NCI-H146 (cell line): ENCODE measurements around the gene PDZK1IP1.
"Not testable (repeated sequence)": the region's sequence is repeated elsewhere in the genome, so short reads cannot be mapped to it uniquely, and the experiment has no call there.

ENCODE experiments used
- DNase-seq: peaks from one replicate; lab custom pipeline; 2025; lab: John Stamatoyannopoulos, UW

PDZK1IP1 gene

GRCh38 chr1:47181095-47181954, 8.5 kb downstream of the PDZK1IP1 start:
- DNase-seq: no peak

GRCh38 chr1:47180603-47181094, 9.2 kb downstream of the PDZK1IP1 start:
- DNase-seq: no peak

DNA sequence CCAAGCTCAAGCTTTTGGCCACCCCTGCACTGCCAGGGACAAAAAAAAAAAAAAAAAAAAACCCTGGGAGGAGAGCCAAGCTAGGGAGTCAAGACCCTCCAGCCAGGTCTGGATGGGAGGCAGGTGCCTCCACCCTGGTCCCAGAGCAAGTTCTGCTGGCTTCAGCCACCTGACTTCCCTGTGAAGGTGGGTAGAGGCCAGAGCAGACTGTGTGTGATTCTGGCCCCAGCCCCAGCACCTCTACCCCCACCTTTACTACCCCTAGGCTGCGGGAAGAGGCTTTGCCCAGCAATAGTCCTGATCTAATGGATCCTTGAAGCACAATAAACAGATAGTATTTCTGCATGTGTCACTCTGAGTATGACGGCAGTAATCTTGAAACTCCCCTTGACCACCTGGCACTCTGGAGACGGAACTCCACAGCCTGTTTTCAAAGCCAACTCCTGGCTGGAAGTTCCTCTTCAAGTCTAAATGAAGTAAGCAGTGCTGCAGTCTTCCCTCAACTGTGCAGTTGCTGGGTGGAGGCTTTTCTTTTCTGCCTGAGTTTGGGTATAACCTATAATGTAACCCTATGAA, 9.8 kb downstream of the PDZK1IP1 start:
- DNase-seq: no peak

GRCh38 chr1:47179017-47179987, 10.5 kb downstream of the PDZK1IP1 start:
- DNase-seq: peak; percentile 53

- DNase-seq: no peak
Observed at GRCh38 chr1:47178654-47179016, 11.2 kb downstream of the PDZK1IP1 start.

DNA sequence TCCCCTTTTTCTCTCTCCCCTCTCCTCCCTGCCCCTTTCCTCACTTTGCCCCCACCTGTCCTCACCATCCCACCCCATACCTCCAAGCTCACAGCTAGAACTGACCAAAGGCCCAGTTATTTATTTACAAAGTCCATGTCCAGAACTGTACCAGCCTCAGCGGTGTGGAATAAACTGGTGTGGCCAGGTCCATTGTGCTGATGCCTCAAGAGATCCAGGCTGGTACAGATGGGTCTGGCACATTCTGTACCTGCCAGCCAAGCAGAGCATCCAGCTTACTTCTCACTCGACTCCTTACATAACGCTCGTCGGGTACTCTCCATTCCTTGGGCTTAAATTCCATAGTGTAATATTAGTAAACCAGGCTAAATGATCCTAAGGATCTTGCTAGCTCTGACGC, 11.8 kb downstream of the PDZK1IP1 start:
- no peak for DNase-seq

DNA sequence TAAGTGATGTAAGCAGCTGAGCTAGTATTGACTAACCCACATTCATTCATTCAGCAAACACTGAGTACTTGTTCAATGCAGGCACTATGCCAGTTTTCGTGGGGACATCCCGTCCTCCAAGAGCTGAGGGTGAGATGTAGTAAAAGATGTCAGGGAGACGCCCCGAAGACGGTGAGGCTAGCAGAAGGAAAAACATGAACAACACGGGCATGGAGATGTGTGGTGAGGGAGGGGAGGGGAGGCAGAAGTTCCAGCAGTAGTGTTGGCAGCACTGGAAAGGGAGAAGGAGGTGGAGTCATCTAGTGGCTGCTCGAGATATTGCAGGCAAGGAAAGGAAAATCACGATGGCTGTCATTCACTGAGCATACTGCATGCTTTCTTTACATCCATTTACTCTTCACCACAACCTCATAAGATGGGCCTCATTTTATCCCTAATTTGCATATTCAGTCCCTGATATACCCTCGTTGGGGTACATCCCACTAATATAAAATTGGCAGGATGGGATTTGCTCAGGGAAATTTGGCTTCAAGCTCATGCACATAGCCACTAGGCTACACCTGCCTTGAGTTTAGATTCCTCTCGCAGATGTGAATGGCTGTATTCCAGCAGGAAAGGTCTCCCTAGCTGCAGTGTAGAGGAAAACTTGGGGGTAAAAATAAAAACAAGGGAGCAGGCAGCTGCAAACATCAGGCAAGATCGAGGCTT, 14.5 kb downstream of the PDZK1IP1 start:
- DNase-seq: peak; percentile 4

- no peak for DNase-seq
Observed at GRCh38 chr1:47174656-47175020, 15.2 kb downstream of the PDZK1IP1 start.

DNA sequence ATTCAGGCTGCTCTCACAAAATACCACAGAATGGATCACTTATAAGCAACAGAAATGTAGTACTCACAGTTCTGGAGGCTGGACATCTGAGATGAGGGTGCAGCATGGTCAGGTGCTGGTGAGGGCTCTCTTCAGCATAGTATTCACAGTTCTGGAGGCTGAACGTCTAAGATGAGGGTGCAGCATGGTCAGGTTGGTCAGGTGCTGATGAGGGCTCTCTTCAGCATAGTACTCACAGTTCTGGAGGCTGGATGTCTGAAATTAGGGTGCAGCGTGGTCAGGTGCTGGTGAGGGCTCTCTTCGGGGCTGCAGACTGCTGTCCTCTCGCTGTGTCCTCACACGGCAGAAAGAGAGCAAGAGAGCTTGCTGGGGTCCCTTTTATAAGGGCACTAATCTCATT, 17.1 kb downstream of the PDZK1IP1 start:
- DNase-seq: no peak

DNA sequence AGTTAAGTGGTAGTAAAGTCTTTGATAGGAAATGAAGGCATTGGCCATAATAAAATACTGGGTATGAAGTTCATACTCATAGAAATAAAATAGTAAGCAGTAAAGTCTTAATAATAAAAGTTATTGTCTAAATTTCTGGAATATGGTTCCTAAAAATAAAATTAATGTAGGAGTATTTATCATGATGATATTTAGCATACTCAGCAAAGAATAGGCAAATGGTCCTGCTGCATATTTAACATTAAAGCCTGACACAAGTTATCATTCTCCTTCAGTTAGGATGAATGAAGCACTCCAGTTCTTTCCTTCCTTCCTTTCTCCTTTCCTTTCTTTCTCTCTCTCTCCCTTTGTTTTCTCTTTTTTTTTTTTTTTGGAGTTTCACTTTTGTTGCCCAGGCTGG, 25.3 kb downstream of the PDZK1IP1 start:
- DNase-seq: no peak

DNA sequence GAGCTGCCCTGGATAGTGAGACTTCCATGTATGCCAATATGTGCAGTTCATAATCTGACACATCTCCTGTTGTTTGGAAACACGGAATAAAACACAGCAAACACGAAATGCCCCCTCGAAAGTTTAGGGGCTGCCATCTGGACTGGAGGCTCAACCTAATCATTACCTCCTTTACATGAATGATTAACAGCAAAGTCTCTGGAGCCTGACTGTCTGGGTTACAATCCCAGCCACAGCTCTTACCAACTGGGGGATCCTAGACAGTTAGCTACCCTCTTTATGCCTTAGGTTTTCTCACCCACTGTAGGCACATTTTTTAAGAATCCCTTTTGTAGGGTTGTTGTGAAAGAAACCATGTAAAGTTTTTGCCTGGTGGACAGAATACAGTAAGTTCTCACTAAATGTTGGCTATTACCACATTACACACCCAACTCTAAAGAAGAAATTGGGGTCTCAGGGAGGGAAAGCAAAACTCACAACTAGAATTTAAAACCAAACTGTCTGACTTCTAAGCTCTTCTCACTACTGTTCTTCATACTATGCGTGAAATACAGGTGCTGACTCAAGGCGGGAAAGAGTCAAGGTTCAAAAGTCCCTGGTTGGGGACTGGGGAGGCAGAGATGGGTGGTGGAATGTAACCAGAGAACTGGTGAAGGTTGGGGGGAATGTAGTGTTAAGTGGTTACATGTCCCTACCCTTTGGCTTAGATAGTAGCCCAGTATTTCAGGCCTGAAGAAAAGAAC, 28.4 kb downstream of the PDZK1IP1 start:
- DNase-seq: no peak

DNA sequence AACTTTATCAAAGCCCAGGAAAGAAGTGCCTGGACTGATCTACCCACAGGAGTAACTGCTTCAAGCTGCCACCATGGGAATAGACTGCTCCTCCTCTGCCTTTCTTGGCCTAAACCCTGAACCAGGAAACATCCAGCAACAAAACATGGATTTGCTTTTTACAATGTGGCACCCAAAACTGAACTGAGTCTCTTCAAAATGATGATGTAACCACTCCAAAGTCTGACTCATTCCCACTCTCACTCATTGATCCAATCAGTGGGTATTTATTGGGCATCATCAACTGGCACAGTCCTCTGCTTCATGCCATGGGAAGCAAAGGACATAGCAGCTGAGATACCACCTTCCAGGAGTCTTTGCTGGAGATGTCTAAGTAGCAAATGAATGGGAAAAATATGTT, 29.1 kb downstream of the PDZK1IP1 start:
- no peak for DNase-seq

GRCh38 chr1:47157957-47158356, 31.9 kb downstream of the PDZK1IP1 start:
- DNase-seq: not testable (repeated sequence)

DNA sequence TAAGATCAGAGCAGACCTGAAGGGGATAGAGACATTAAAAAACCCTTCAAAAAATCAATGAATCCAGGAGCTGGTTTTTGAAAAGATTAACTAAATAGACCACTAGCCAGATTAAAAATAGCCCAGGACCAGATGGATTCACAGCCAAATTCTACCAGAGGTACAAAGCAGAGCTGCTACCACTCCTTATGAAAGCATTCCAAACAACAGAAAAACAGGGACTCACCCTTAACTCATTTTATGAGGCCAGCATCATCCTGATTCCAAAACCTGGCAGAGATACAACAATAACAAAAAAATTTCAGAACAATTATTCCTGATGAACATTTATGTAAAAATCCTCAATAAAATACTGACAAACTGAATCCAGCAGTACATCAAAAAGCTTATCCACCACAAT, 33.4 kb downstream of the PDZK1IP1 start:
- DNase-seq: not testable (repeated sequence)

DNA sequence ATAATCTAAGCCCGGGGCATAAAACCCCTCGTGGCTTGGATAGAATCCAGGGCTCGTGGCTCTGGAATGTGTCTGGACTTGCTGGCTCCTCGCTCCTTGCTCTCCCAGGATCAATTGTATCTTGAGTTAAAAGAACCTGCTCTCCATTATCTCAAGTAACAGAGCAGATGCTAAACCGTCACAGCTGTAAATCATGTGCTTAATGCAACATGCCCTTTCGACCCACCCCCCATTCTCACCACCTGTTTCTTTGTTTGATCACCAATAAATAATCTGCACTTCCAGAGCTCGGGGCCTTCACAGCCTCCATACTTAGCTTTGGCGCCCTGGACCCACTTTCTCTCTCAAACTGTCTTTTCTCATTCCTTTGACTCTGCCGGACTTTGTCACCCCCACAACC, 40.7 kb downstream of the PDZK1IP1 start:
- DNase-seq: not testable (repeated sequence)

DNA sequence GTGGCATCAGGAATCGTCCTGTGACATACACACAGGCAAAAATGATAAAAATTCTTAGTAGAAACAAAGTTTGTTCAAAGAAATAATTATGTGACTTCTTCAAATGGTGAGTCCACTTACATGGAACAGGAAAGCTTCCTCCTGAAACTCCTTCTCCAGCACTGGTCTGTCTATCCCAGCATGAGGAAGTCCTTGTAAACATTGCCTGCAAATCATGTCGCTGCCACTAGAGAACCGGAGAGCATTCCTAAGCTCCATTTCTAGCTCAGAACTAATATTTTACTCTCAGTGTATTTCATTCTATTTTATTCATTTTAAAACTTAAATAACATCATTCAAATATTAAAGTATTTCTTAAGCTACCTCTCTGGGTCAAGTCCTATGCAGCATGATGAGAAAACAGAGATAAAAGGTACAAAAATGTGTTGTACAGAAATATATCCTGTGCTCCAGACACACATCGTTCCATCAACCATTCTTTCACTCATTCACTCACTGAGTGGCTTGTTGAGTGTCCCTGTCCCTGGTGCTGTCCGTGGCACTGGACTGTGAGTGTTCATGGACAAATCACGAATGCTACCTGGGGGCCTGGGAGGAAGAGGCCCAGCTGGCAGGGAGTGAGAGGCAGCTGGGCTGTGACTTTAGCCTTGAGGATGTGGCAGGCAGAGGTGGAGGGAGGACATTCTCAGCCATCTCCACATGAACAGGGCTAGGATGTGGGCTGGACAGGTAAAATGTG, 42.6 kb downstream of the PDZK1IP1 start:
- DNase-seq: no peak

DNA sequence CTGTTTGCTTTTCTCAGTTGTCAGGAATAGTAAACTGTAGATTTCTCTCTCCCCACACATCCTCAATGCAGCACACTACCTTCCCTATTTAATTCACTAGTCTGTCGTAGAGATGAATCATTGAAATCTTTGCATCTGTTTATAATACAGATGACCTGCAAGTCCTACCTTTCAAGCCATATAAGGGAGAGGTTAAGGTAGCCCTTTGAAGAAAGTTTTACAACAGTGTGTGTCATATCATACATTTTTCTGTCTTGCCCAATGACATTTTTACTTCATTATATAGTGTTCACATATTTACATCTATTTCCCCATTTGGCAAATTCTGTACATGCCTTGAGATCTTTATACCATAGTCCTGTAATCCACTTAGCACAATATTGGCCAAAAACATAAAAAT, 43.3 kb downstream of the PDZK1IP1 start:
- not testable (repeated sequence) for DNase-seq

- DNase-seq: not testable (repeated sequence)
Observed at GRCh38 chr1:47143654-47144053, 46.2 kb downstream of the PDZK1IP1 start.

GRCh38 chr1:47140358-47140757, 49.5 kb downstream of the PDZK1IP1 start:
- not testable (repeated sequence) for DNase-seq

- DNase-seq: no peak
Observed at GRCh38 chr1:47137925-47138615, 51.8 kb downstream of the PDZK1IP1 start.
